Mesenchymal stem cell (in vitro differentiated cells and primary cell): Measurements from ENCODE around the gene SF3B2.

Experiments
- DNase-seq: peaks from one replicate; pipeline ENCODE4 v3.0.0-alpha.2; 2013
- H2AFZ ChIP-seq: one replicate; pipeline ENCODE4 v1.6.1; 2013; ENCODE audit warnings: low read depth, mild to moderate bottlenecking, control low read depth, inconsistent platforms, low read length, moderate library complexity
- H2AK5ac ChIP-seq: 2 replicates; pipeline ENCODE4 v1.6.1; 2013; ENCODE audit warnings: low read length, moderate library complexity, mild to moderate bottlenecking, inconsistent platforms; ENCODE audit not compliant: severe bottlenecking
- H2BK120ac ChIP-seq: one replicate; pipeline ENCODE4 v1.6.1; 2013; ENCODE audit warnings: low read depth, mild to moderate bottlenecking, inconsistent platforms, low read length, moderate library complexity
- H2BK12ac ChIP-seq, 2 experiments: one replicate each; pipeline ENCODE4 v1.6.1; 2013; ENCODE audit warnings: inconsistent platforms in 2 of 2, low read length in 2 of 2, mild to moderate bottlenecking in 2 of 2, moderate library complexity in 2 of 2, control low read depth in 1 of 2
- H2BK15ac ChIP-seq: one replicate; pipeline ENCODE4 v1.6.1; 2013; ENCODE audit warnings: mild to moderate bottlenecking, low read depth, inconsistent platforms; ENCODE audit not compliant: poor library complexity, severe bottlenecking
- H2BK5ac ChIP-seq: 2 replicates; pipeline ENCODE4 v1.6.1; 2013; ENCODE audit warnings: low read depth, mild to moderate bottlenecking, low read length, control low read depth, inconsistent platforms; ENCODE audit not compliant: poor library complexity, severe bottlenecking
- H3K14ac ChIP-seq, 2 experiments: one replicate each; pipeline ENCODE4 v1.6.1; 2013; ENCODE audit warnings: inconsistent platforms in 2 of 2, low read length in 2 of 2, control low read depth in 1 of 2, mild to moderate bottlenecking in 1 of 2, moderate library complexity in 1 of 2
- H3K18ac ChIP-seq, 2 experiments: one replicate each; pipeline ENCODE4 v1.6.1; 2013; ENCODE audit warnings: inconsistent platforms in 2 of 2, low read length in 2 of 2, control low read depth in 1 of 2, low read depth in 1 of 2, mild to moderate bottlenecking in 1 of 2
- H3K23ac ChIP-seq, 2 experiments: one replicate each; pipeline ENCODE4 v1.6.1; 2013; ENCODE audit warnings: inconsistent platforms in 2 of 2, low read length in 2 of 2, mild to moderate bottlenecking in 2 of 2, moderate library complexity in 2 of 2, control low read depth in 1 of 2
- H3K27ac ChIP-seq: 2 replicates; pipeline ENCODE4 v1.5.1; 2013; ENCODE audit warnings: mild to moderate bottlenecking, moderate library complexity, low read length, control low read depth, inconsistent platforms; ENCODE audit not compliant: poor library complexity, severe bottlenecking
- H3K27me3 ChIP-seq, 2 experiments: 2 replicates each; pipeline versions ENCODE4 v1.6.1 to v1.7.0; 2013; ENCODE audit warnings: low read length in 2 of 2, mild to moderate bottlenecking in 2 of 2, moderate library complexity in 2 of 2, control low read depth in 1 of 2, inconsistent platforms in 1 of 2; ENCODE audit not compliant: control insufficient read depth in 1 of 2, insufficient read depth in 1 of 2
- H3K36me3 ChIP-seq, 2 experiments: 2 replicates each; pipeline versions ENCODE4 v1.6.1 to v1.7.0; 2013; ENCODE audit warnings: low read length in 2 of 2, control low read depth in 1 of 2, inconsistent platforms in 1 of 2, low read depth in 1 of 2, mild to moderate bottlenecking in 1 of 2; ENCODE audit not compliant: insufficient read depth in 2 of 2, control insufficient read depth in 1 of 2
- H3K4ac ChIP-seq, 2 experiments: one replicate each; pipeline ENCODE4 v1.6.1; 2013; ENCODE audit warnings: inconsistent platforms in 2 of 2, low read length in 2 of 2, mild to moderate bottlenecking in 2 of 2, moderate library complexity in 2 of 2, control low read depth in 1 of 2, low read depth in 1 of 2
- H3K4me1 ChIP-seq: 2 replicates; pipeline ENCODE4 v1.6.1; 2013; ENCODE audit warnings: low read depth, low read length, control low read depth; ENCODE audit not compliant: control insufficient read depth, insufficient read depth
- H3K4me2 ChIP-seq: 2 replicates; pipeline ENCODE4 v1.6.1; 2013; ENCODE audit warnings: low read length, mild to moderate bottlenecking, inconsistent platforms; ENCODE audit not compliant: poor library complexity, severe bottlenecking
- H3K4me3 ChIP-seq, 2 experiments: 2 replicates each; pipeline versions ENCODE4 v1.5.1 to v1.7.0; 2013; ENCODE audit warnings: low read length in 2 of 2, mild to moderate bottlenecking in 2 of 2, control low read depth in 1 of 2, low read depth in 1 of 2; ENCODE audit not compliant: insufficient read depth in 1 of 2
- H3K79me1 ChIP-seq: replicated peaks from 2 replicates; pipeline ENCODE4 v1.6.1; 2013; ENCODE audit warnings: mild to moderate bottlenecking, control low read depth, low read length, inconsistent platforms; ENCODE audit not compliant: poor library complexity, severe bottlenecking
- H3K9ac ChIP-seq: 2 replicates; pipeline ENCODE4 v1.7.0; 2013; ENCODE audit warnings: mild to moderate bottlenecking, low read length, moderate library complexity
- H3K9me3 ChIP-seq: 2 replicates; pipeline ENCODE4 v1.7.0; 2013; ENCODE audit warnings: mild to moderate bottlenecking, low read length; ENCODE audit not compliant: control insufficient read depth
- H4K8ac ChIP-seq: one replicate; pipeline ENCODE4 v1.6.1; 2013; ENCODE audit warnings: inconsistent platforms, mild to moderate bottlenecking, low read length, moderate library complexity
- H4K91ac ChIP-seq: one replicate; pipeline ENCODE4 v1.6.1; 2013; ENCODE audit warnings: mild to moderate bottlenecking, low read length, inconsistent platforms
- WGBS: methylation state at CpG from one replicate; pipeline ENCODE4 v1.1.7; 2013; ENCODE audit warnings: mixed read lengths; 5-methylcytosine and 5-hydroxymethylcytosine counted together

SF3B2 gene

DNA sequence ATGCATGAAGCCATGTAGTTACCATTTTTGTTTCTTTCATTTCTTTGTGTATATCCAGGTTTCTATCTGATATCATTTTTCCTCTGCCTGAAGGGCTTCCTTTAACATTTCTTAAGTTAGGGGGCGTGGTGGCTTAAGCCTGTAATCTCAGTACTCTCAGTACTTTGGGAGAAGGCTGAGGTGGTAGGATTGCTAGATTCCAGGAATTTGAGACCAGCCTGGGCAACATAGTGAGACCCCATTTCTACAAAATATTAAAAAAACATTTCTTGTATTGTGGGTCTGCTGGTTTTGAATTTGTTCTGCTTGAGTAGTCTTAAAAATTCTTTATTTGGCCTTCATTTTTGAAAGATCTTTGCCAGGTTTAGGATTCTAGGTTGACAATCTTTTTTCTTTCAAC, 12.4 kb downstream of the SF3B2 start:
- no peak overlapping the region for H3K4me2 ChIP-seq
- no peak overlapping the region for H4K91ac ChIP-seq
- H2BK5ac ChIP-seq, result no peak overlapping the region
- no peak overlapping the region for H3K4me3 ChIP-seq
- no peak overlapping the region for H3K23ac ChIP-seq
- no peak overlapping the region for H3K14ac ChIP-seq
- no peak overlapping the region for H3K4ac ChIP-seq
- no peak overlapping the region for H3K27ac ChIP-seq
- peaks cover 64 to 97% of the 10 kb centered on the region in 2 experiments for H3K36me3 ChIP-seq
- H3K27me3 ChIP-seq, result no peaks in the 10 kb centered on the region
- WGBS, result 100% methylated on average over 1 of the region's 1 CpG
- H3K18ac ChIP-seq, result no peak overlapping the region
- H4K8ac ChIP-seq, result no peak overlapping the region
- H2AK5ac ChIP-seq, result no peak overlapping the region
- no peak overlapping the region for H3K9ac ChIP-seq
- no peaks in the 10 kb centered on the region for H3K9me3 ChIP-seq
- H2AFZ ChIP-seq, result no peak overlapping the region
- H3K79me1 ChIP-seq, result peaks cover 27% of the 10 kb centered on the region
- peaks cover 11% of the 10 kb centered on the region for H3K4me1 ChIP-seq
- no peak overlapping the region for H2BK15ac ChIP-seq
- DNase-seq, result no peak
- H2BK12ac ChIP-seq, result no peak overlapping the region
- H2BK120ac ChIP-seq, result no peak overlapping the region

DNA sequence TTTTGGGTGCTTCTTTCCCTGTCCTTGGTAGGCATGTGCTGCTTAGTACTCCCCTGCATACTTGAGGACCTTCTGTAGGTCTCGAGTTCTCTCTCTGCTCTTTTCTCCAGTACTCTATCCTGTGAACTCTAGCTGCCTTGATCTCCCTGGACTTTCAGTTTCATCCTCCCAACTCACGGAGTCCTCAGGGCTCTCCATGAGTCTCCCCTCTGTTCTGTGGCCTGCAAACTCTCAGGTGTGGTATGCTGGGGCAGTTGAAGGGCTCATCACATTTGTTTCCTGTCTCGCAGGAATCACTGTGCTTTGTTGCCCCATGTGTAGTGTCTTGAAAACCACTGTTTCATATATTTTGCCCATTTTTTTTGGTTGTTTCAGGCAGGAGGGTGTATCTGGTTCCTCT, 14.6 kb downstream of the SF3B2 start:
- Histone ChIP-seq H3K14ac (no peak overlapping the region), H2AFZ (no peak overlapping the region), H3K9ac (peak overlapping the region; percentile 19), H3K23ac (no peak overlapping the region), H2BK12ac (no peak overlapping the region), H2BK120ac (no peak overlapping the region), H3K4me1 (peaks cover 13% of the 10 kb centered on the region), H3K18ac (no peak overlapping the region), H3K27me3 (no peaks in the 10 kb centered on the region), H2BK15ac (no peak overlapping the region), H3K9me3 (no peaks in the 10 kb centered on the region), H3K4me2 (no peak overlapping the region), H3K27ac (no peak overlapping the region), H4K91ac (no peak overlapping the region), H3K4me3 (no peak overlapping the region), H3K79me1 (peaks cover 16% of the 10 kb centered on the region), H3K4ac (no peak overlapping the region), H2BK5ac (no peak overlapping the region), H3K36me3 (peaks cover 50 to 75% of the 10 kb centered on the region in 2 experiments), H4K8ac (no peak overlapping the region), H2AK5ac (no peak overlapping the region)
- 100% methylated on average over 3 of the region's 3 CpGs for WGBS
- DNase-seq, result no peak

DNA sequence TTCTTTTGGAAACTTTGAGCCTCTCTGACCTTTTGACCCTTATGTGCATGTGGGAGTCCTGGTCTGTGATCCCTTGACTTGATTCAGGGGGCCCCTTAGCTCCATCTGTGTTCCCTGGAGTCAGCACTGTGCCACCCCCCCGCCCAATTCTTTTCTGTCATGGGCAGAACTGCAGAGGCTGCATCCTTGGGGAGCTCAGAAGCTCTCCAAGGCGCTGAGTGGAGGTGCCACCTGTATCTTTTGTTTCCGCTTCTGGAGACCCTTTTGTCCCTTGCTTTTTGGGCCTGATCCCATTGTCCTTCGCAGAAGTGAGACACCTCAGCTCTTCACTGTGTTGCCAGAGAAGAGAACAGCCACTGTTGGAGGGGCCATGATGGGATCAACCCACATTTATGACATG, 15.5 kb downstream of the SF3B2 start:
- 98% methylated on average over 4 of the region's 4 CpGs for WGBS
- H3K23ac ChIP-seq, result no peak overlapping the region
- H4K8ac ChIP-seq, result peak overlapping the region; percentile 39

DNA sequence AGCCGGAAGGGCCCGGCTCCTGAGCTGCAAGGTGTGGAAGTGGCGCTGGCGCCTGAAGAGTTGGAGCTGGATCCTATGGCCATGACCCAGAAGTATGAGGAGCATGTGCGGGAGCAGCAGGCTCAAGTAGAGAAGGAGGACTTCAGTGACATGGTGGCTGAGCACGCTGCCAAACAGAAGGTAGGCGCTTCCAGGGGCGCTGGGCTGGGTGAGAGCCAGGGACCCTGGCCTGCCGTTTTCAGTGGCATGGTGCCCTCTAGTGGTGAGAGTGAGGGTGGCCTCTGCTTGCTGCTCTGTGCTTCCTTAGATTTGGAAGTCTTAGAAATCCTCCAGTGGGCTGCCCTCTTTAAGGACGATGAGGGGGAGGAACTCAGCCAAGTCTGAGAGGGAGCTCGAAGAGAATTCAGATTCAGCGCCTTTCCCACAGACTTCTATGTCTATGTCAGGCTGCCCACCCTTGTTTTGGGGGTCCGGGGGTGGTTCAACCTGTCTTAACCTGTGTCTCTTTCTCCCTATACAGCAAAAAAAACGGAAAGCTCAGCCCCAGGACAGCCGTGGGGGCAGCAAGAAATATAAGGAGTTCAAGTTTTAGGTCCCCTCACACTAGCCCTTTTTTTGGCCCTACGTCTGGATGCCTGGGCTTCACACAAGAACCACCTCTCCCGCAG, 16.1 kb downstream of the SF3B2 start:
- no peaks in the 10 kb centered on the region for H3K27me3 ChIP-seq
- H2BK12ac ChIP-seq, result peak overlapping the region in 1 of 2 experiments; percentile 69
- H2AFZ ChIP-seq, result no peak overlapping the region

More for the DNA sequence above, 15.5 kb downstream of the SF3B2 start:
- Histone ChIP-seq H4K91ac (no peak overlapping the region), H3K79me1 (peaks cover 15% of the 10 kb centered on the region), H3K18ac (peak overlapping the region in 1 of 2 experiments; percentile 9), H3K4me3 (no peak overlapping the region), H2BK15ac (no peak overlapping the region), H3K36me3 (peaks cover 50 to 70% of the 10 kb centered on the region in 2 experiments), H2AFZ (no peak overlapping the region), H3K27me3 (no peaks in the 10 kb centered on the region), H3K14ac (no peak overlapping the region), H3K9ac (no peak overlapping the region), H2BK12ac (no peak overlapping the region), H2BK5ac (no peak overlapping the region), H3K27ac (peak overlapping the region; percentile 18), H2BK120ac (no peak overlapping the region), H2AK5ac (no peak overlapping the region), H3K4me1 (peaks cover 13% of the 10 kb centered on the region), H3K4me2 (no peak overlapping the region), H3K9me3 (no peaks in the 10 kb centered on the region), H3K4ac (no peak overlapping the region)
- DNase-seq, result no peak

More for the DNA sequence above, 16.1 kb downstream of the SF3B2 start:
- peaks cover 13% of the 10 kb centered on the region for H3K79me1 ChIP-seq
- peak overlapping the region; percentile 87 for H3K27ac ChIP-seq
- peak; percentile 81 for DNase-seq
- peak overlapping the region; percentile 39 for H4K8ac ChIP-seq
- peaks cover 13% of the 10 kb centered on the region for H3K4me1 ChIP-seq
- no peaks in the 10 kb centered on the region for H3K9me3 ChIP-seq
- 62% methylated on average over 15 of the region's 17 CpGs for WGBS
- no peak overlapping the region for H2BK120ac ChIP-seq
- H2BK5ac ChIP-seq, result no peak overlapping the region
- H3K4ac ChIP-seq, result no peak overlapping the region
- peak overlapping the region in 1 of 2 experiments; percentile 41 for H3K18ac ChIP-seq
- no peak overlapping the region for H3K14ac ChIP-seq
- H3K4me3 ChIP-seq, result no peak overlapping the region
- H3K4me2 ChIP-seq, result no peak overlapping the region
- H2AK5ac ChIP-seq, result peak overlapping the region; percentile 72
- H3K36me3 ChIP-seq, result peaks cover 50 to 70% of the 10 kb centered on the region in 2 experiments
- H4K91ac ChIP-seq, result no peak overlapping the region
- peak overlapping the region; percentile 89 for H3K9ac ChIP-seq
- no peak overlapping the region for H3K23ac ChIP-seq
- peak overlapping the region; percentile 41 for H2BK15ac ChIP-seq
